K562 (cell line): ENCODE measurements around the gene NPFFR1. TPM values are rescaled to one million over a fixed set of nuclear protein-coding genes. Genes with fewer than 3 reads are reported as not detected.

ENCODE experiments used
- BCLAF1 ChIP-seq, 2 experiments: fragments of 450-650 bp in 1 of 2; IDR thresholded peaks; 2 replicates each; pipeline ENCODE4 v1.6.1; 2011 to 2017; ENCODE audit warnings: low read depth in 2 of 2, antibody characterized with exemption in 1 of 2, borderline replicate concordance in 1 of 2, low read length in 1 of 2, mild to moderate bottlenecking in 1 of 2, mixed read lengths in 1 of 2; ENCODE audit not compliant: control insufficient read depth in 1 of 2
- EP400 ChIP-seq: fragments of 450-650 bp; IDR thresholded peaks from 2 replicates; pipeline ENCODE4 v1.6.1; 2017; ENCODE audit warnings: antibody characterized with exemption, mild to moderate bottlenecking, moderate library complexity
- NR2C1 ChIP-seq, 2 experiments: fragments of 450-650 bp; IDR thresholded peaks; 2 replicates each; pipeline ENCODE4 v1.6.1; 2017; ENCODE audit warnings: mild to moderate bottlenecking in 2 of 2, antibody characterized with exemption in 1 of 2, inconsistent platforms in 1 of 2, missing compliant biosample characterization in 1 of 2, missing genetic modification characterization in 1 of 2
- RAD21 ChIP-seq, 2 experiments: fragments of 250-450 bp in 1 of 2; fragments of 450-650 bp in 1 of 2; sonication (Bioruptor Pico) in 1 of 2; formaldehyde crosslinking in 1 of 2; IDR thresholded peaks in 1 of 2; conservative IDR thresholded peaks in 1 of 2; 2 replicates each; pipeline versions ENCODE4 v1.4.0 to v1.8.0; 2020 to 2022; ENCODE audit warnings: mild to moderate bottlenecking in 2 of 2, moderate library complexity in 1 of 2
- RB1 ChIP-seq: fragments of 450-650 bp; IDR thresholded peaks from 2 replicates; pipeline ENCODE4 v1.6.1; 2017; ENCODE audit warnings: low read depth, mild to moderate bottlenecking
- RBM34 ChIP-seq: fragments of 200-400 bp; formaldehyde crosslinking; IDR thresholded peaks from 2 replicates; pipeline ENCODE4 v1.6.1; 2018; ENCODE audit warnings: low read length, borderline replicate concordance; ENCODE audit not compliant: insufficient read depth
- TAF7 ChIP-seq: fragments of 450-650 bp; IDR thresholded peaks from 2 replicates; pipeline ENCODE4 v1.6.1; 2016; ENCODE audit warnings: missing genetic modification characterization, missing compliant biosample characterization
- ZBTB33 ChIP-seq: sonication (generic); formaldehyde crosslinking; IDR thresholded peaks from 2 replicates; pipeline ENCODE4 v1.8.1; 2023; ENCODE audit warnings: mild to moderate bottlenecking, missing genetic modification reagents
- ZNF146 ChIP-seq: IDR thresholded peaks from one replicate; pipeline ENCODE4 v1.6.1; 2018; ENCODE audit warnings: missing compliant biosample characterization; ENCODE audit not compliant: unreplicated experiment
- ZNF445 ChIP-seq: fragments of 250-450 bp; sonication (Bioruptor Pico); IDR thresholded peaks from 2 replicates; pipeline ENCODE4 v1.4.0; 2020; ENCODE audit warnings: low read depth, mild to moderate bottlenecking, moderate library complexity
- ZNF583 ChIP-seq: fragments of 250-450 bp; sonication (Bioruptor Pico); IDR thresholded peaks from 2 replicates; pipeline ENCODE4 v1.4.0; 2020
- polyA plus RNA-seq, 8 experiments: library from polyadenylated mRNA; depleted of rRNA in 4 of 8; stranded (reverse) in 5 of 8; unstranded in 3 of 8; fragments of >200 nt; fragmentation: Nextera tagmentation in 2 of 8; fragmentation: Illumina TruSeq in 1 of 8; extraction: Ambion mirVana in 2 of 8; extraction: Trizol in 1 of 8; gene quantifications; 2 replicates each; pipeline versions ENCODE4 v1.2.1 to v1.2.3, GENCODE V29; 2011 to 2014; ENCODE audit warnings: inconsistent platforms in 1 of 8, missing spikeins in 1 of 8
- total RNA-seq, 7 experiments: library from RNA; depleted of rRNA in 6 of 7; stranded (reverse); fragments of >200 nt in 6 of 7; fragmentation: Illumina TruSeq in 2 of 7; extraction: Trizol in 2 of 7; gene quantifications; 2 replicates each; pipeline versions ENCODE4 v1.2.1 to v1.2.3, GENCODE V29; 2011 to 2021; ENCODE audit warnings: low replicate concordance in 1 of 7
- TF ChIP-seq, protein P1 (sequence below): fragments of 450-650 bp; formaldehyde crosslinking; IDR thresholded peaks from 2 replicates; pipeline ENCODE4 v1.4.0; 2020; ENCODE audit warnings: mild to moderate bottlenecking, moderate library complexity
- TF ChIP-seq, protein P2 (sequence below): fragments of 450-650 bp; conservative IDR thresholded peaks from 2 replicates; pipeline ENCODE4 v1.6.1; 2016; ENCODE audit warnings: missing genetic modification characterization, low read depth, mild to moderate bottlenecking, missing compliant biosample characterization, moderate library complexity
- TF ChIP-seq, protein P3 (sequence below), 2 experiments: fragments of 450-650 bp in 1 of 2; sonication (generic) in 1 of 2; formaldehyde crosslinking; conservative IDR thresholded peaks; 2 replicates each; pipeline versions ENCODE4 v1.4.0 to v1.8.1; 2020 to 2022; ENCODE audit warnings: mild to moderate bottlenecking in 1 of 2, missing genetic modification reagents in 1 of 2

NPFFR1 gene
- total and polyA plus RNA-seq, 9 of the 15 experiments (the other 6 are each of a cell fraction or from before 2014, with no cell fraction given): under 0.01 TPM; not detected in 8

DNA sequence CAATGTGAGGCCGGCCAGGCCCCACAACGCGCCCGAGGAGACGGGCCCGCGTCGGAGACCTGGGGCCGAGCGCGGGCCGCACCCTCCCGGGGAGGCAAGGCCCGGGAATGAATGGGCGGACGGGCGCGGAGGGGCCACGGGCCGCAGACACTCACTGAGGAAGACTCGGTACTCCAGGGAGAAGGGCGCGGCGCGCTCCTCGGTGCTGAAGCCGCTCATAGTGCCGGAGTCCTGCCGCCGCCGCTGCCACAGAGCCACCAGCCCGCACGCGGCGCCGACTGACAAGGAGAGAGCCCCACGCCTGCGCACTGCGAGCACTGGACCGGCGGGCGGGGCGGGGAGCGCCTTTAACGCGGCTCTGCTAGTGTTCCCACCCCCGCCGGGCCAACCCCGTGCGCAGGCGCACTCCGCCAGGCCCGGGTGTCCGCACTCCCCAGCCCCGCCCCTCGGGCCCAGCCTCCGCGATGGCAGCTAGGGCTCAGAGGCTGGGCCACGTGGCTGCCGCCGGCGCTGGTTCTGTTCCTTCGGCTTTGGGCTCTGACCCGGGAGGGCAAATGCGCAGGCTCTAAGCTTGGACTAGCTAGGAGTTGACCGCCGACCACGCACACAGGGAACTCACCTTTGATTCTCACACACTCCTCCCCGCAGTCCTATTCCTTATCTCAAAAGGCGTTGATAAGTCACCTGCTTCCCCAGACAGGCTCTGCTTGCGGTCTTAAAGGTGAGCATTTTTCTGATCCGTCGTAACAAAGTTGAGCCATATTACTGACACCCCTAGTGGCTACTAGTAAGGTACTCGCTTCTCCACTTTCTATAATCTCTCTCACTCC is 50.5 kb downstream of the NPFFR1 start, which contains the start of gene PPA1 (continued):
- TF ChIP-seq BCLAF1 (IDR thresholded peaks at IDR 0.05; ENCODE audit: borderline replicate concordance in 1 of 2, control insufficient read depth in 1 of 2, low read depth in 2 of 2, low read length in 1 of 2): 0 out of 4 replicates have a peak, but pooled peaks of 1 of the 2 experiments have one; percentile 44
- TF ChIP-seq, protein P1, sequence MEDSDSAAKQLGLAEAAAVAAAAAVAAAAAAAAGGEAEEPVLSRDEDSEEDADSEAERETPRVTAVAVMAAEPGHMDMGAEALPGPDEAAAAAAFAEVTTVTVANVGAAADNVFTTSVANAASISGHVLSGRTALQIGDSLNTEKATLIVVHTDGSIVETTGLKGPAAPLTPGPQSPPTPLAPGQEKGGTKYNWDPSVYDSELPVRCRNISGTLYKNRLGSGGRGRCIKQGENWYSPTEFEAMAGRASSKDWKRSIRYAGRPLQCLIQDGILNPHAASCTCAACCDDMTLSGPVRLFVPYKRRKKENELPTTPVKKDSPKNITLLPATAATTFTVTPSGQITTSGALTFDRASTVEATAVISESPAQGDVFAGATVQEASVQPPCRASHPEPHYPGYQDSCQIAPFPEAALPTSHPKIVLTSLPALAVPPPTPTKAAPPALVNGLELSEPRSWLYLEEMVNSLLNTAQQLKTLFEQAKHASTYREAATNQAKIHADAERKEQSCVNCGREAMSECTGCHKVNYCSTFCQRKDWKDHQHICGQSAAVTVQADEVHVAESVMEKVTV (CRISPR knock-in tag): 0 out of 2 replicates have a peak, but pooled peaks have one; percentile 15
- no peak for TF ChIP-seq ZNF445
- TF ChIP-seq RB1: peak; percentile 86
- TF ChIP-seq, protein P2, sequence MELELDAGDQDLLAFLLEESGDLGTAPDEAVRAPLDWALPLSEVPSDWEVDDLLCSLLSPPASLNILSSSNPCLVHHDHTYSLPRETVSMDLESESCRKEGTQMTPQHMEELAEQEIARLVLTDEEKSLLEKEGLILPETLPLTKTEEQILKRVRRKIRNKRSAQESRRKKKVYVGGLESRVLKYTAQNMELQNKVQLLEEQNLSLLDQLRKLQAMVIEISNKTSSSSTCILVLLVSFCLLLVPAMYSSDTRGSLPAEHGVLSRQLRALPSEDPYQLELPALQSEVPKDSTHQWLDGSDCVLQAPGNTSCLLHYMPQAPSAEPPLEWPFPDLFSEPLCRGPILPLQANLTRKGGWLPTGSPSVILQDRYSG (tag): no peak
- TF ChIP-seq ZNF583 (CRISPR knock-in tag): peak; percentile 57; the same call in 1 of the 2 replicates
- TF ChIP-seq RBM34: no peak
- TF ChIP-seq, protein P3, sequence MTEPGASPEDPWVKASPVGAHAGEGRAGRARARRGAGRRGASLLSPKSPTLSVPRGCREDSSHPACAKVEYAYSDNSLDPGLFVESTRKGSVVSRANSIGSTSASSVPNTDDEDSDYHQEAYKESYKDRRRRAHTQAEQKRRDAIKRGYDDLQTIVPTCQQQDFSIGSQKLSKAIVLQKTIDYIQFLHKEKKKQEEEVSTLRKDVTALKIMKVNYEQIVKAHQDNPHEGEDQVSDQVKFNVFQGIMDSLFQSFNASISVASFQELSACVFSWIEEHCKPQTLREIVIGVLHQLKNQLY (CRISPR knock-in tag; conservative IDR thresholded peaks at IDR 0.05): peak; percentile 33 to 60; a peak in 2 of 4 replicates
- no peak for TF ChIP-seq NR2C1 (IDR thresholded peaks at IDR 0.05)
- peak; percentile 47; the same call in 1 of the 2 replicates for TF ChIP-seq NR2C1 (tag; IDR thresholded peaks at IDR 0.05)
- TF ChIP-seq ZNF146: no peak
- peak; percentile 98 for TF ChIP-seq EP400
- 0 out of 4 replicates have a peak, but pooled peaks of 1 of the 2 experiments have one; percentile 6 for TF ChIP-seq RAD21 (CRISPR knock-in tag; conservative IDR thresholded peaks at IDR 0.05 in 1 of 2, IDR thresholded peaks at IDR 0.05 in 1 of 2)
- peak; percentile 29 for TF ChIP-seq ZBTB33 (CRISPR knock-in tag)
- TF ChIP-seq TAF7 (tag): peak; percentile 80
